ENCODE data around the gene COTL1.

GRCh38 chr16:84569382-84569987, 48.4 kb downstream of the COTL1 start:
- TF ChIP-seq TEAD2 (tag; IDR thresholded peaks at IDR 0.05) = no peak
- no peak for TF ChIP-seq CREB1 (IDR thresholded peaks at IDR 0.05)
- TF ChIP-seq CREB1 (CRISPR knock-in tag; IDR thresholded peaks at IDR 0.05) = no peak
- no peak for TF ChIP-seq SMC3 (conservative IDR thresholded peaks at IDR 0.05; ENCODE audit: insufficient read depth, low read depth, low read length)
- TF ChIP-seq LEF1 (IDR thresholded peaks at IDR 0.05) = no peak
- TF ChIP-seq C11orf30 (IDR thresholded peaks at IDR 0.05; ENCODE audit: low read depth) = no peak
- TF ChIP-seq PRPF4 (IDR thresholded peaks at IDR 0.05; ENCODE audit: insufficient read depth, low read depth, low read length, poor library complexity, severe bottlenecking) = no peak
- no peak for TF ChIP-seq REST (IDR thresholded peaks at IDR 0.05; ENCODE audit: borderline replicate concordance)
- no peak for TF ChIP-seq REST (CRISPR knock-in tag; IDR thresholded peaks at IDR 0.05; ENCODE audit: low read depth)
- no peak for TF ChIP-seq MED1 (CRISPR knock-in tag; IDR thresholded peaks at IDR 0.05; ENCODE audit: borderline replicate concordance)
- no peak for TF ChIP-seq ZNF586 (CRISPR knock-in tag; conservative IDR thresholded peaks at IDR 0.05)
- no peak for TF ChIP-seq ZNF707 (CRISPR knock-in tag; conservative IDR thresholded peaks at IDR 0.05)
- no peak for TF ChIP-seq GABPA (tag; conservative IDR thresholded peaks at IDR 0.05; ENCODE audit: low read depth)
- no peak for TF ChIP-seq U2AF1 (optimal IDR thresholded peaks at IDR 0.05; ENCODE audit: low read depth, low read length)
- TF ChIP-seq RCOR1 (IDR thresholded peaks at IDR 0.05; ENCODE audit: borderline replicate concordance in 1 of 2, low read depth in 2 of 2, low read length in 2 of 2) = no peak
- no peak for TF ChIP-seq RBM22 (IDR thresholded peaks at IDR 0.05; ENCODE audit: low read depth, low read length, poor library complexity, severe bottlenecking)

All from K562 (cell line).